GM19043 (cell line): ENCODE measurements around the gene HIC2.
"Not testable (repeated sequence)": the region's sequence is repeated elsewhere in the genome, so short reads cannot be mapped to it uniquely, and the experiment has no call there.

Source experiments
- ATAC-seq: cut with Tn5 transposase; IDR thresholded peaks from one replicate; pipeline ENCODE4 v1.9.1; 2021; ENCODE audit warnings: low read depth; ENCODE audit not compliant: unreplicated experiment

Gene HIC2

GRCh38 chr22:21489149-21489680, 72.0 kb downstream of the HIC2 start:
- not testable (repeated sequence) for ATAC-seq

GRCh38 chr22:21490556-21490955, 73.4 kb downstream of the HIC2 start:
- ATAC-seq: not testable (repeated sequence)

- not testable (repeated sequence) for ATAC-seq
Observed at GRCh38 chr22:21492271-21492670, 75.1 kb downstream of the HIC2 start.

- ATAC-seq: not testable (repeated sequence)
Observed at GRCh38 chr22:21493789-21494782, 76.9 kb downstream of the HIC2 start.

GRCh38 chr22:21497984-21498383, 80.8 kb downstream of the HIC2 start:
- ATAC-seq: not testable (repeated sequence)

GRCh38 chr22:21498489-21498888, 81.3 kb downstream of the HIC2 start:
- not testable (repeated sequence) for ATAC-seq

- ATAC-seq: not testable (repeated sequence)
Observed at GRCh38 chr22:21499623-21500506, 82.7 kb downstream of the HIC2 start.
